T-helper 9 cell (primary cell): ENCODE data around the gene ADCY4.
"Not testable (repeated sequence)": the region's sequence is repeated elsewhere in the genome, so short reads cannot be mapped to it uniquely, and the experiment has no call there.

ENCODE experiments used
- DNase-seq: peaks from one replicate; pipeline ENCODE4 v3.0.0-alpha.2; 2020
- total RNA-seq, 2 donors: gene quantifications; one replicate each; lab custom pipeline; 2026; lab: John Stamatoyannopoulos, UW

Gene ADCY4
- total RNA-seq = 3.9 to 6.0 reads per million in 2 donors

DNA sequence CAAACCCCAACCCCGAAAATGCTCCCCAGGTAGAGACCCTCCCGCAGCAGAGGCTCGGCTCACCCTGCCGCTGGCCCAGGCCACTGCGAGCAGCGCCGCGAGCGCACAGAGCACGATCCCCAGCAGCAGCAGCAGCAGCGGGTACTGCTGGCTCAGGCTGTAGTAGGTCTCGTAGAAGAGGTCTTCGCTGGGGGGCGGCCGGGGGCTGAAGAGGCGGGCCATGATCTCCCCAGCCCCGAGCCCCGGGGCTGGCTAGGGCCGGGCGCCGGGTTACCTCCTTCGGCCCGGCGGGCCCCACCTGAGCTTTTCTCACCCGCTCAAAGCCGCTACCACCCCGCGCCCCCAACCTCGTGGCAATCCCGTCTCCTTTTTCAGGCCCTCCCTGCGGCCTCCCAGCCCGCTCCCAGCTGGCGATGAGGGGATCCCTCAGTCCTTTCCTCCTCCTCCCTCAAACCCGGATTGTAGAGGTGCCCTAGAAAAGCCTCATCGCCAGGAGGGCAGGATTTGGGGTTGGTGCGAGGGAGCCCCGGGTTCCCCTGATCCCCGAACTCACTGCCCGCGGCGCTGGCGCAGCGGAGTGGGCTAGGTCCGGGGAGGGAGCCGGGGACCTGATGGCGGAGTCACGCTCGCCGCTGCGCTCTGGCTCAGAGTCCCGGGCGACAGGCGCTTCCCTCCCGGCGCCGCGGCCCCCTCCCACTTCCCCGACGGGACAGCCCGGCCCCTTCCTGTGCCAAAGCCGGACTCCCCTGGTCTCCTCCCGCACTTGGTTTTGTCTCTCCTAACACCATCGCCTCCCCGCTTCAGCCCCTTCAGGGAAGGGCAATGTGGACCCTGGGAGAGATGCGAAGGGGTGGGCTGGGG is at the start of gene ADCY4:
Gene ADCY4 (minus strand): TSS at position 641 of the 861 bp plus-strand sequence. CDS start 419 bp downstream, at position 222.
- DNase-seq = peak; percentile 17

DNA sequence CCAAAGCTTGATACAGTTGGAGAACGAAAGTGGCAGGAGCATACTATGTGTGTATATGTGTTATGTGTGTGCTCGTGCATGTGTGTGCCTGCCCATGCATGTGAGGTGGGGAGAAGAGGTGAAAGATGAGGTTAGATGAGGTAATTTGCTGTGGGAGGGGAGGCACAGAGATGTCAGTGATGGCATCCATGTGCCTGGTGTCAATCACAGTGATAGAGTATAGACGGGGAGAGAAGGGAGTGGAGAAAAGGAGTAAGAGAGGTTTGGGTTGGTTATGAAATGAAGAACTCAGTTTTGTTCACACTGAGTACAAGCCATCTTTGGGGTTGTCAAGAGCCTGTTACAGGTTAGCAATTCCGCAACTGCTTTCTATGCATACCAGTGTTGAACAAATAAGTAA is 49.3 kb upstream of the ADCY4 start:
- DNase-seq = no peak

DNA sequence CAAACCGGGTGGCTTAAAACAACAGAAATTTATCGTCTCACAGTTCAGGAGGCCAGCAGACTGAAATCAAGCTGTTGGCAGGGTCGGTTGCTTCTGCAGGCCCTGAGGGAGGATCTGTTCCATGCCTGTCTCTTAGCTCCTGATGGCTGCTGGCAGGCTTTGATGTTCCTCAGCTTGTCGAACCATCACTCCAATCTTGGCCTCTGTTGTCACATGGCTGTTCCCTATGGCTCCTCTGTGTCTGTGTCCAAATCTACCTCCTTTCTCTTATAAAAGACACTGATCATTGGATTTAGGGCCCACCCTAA is 47.1 kb upstream of the ADCY4 start:
- no peak for DNase-seq

DNA sequence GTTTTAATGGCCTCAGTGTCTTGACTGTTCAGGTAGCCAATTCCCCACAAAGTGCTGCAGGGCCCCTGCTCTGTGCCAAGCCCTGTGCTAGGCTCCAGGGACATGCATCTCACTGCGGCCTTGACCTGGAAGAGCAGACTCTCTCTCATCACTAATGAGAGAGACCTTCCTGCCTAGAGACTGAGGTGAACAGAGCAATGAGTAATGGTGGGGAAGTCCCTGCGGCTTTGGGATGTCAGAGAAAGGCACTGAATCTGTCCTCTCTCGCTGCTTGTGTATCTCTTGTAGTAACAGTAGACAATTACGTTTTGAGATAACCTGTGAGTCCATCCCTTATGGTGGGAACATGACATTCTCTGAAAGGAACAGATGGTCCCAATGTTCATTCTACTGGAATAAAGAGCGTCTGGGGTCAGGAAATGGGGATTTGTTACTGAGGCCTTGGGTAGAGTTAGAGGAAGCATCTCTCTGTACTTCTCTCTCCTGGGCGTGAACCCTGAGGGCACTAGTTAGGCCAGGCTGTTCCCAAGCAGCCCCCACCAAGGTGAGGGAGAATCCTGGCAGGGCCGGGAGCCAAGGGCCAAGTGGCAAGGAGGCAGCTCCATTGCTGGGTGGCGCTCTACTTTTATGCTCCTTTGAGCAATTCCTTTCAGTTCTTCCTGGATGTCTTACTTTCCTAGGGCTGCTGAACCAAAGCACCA is 46.6 kb upstream of the ADCY4 start:
- DNase-seq = no peak

DNA sequence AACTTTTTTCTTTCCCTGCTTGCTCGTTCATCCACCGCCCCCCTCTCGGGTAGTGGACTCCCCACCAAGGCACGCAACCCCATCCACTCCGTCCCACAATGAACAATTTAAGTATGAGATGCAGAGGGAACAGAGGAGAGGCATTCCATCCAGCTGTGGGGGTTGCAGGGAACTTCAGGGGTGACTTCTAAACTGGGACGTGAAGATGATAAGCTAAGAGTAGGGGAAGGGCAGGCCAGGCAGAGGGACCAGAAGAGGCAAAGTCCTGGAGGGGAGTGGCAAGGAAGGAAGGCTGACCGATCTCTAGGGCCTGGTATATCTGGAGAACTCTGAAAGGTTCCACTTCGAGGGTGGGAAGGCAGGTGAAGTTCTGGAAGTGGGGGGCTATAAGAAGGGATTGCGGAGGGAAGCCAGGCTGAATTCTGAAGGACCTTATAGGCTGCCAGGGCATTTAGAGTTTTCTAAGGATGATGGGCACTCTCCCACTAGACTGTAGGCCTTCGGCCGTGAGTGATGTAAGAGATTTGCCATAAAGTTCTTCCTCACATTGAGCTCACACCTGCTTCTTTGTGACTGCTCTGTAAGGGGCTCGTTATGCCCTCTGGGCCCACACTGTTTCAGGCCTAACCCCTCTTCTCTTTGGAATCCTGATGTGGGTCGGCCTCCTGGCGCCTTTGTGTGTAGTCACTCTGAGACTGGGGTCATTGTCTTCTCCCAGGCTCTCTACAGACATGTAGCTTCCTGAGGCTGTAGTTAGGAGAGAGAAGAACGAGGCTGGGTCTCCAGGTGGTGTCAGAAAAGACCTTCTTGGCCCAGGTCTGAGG is 45.2 kb upstream of the ADCY4 start:
- no peak for DNase-seq

GRCh38 chr14:24378981-24379906 is 44.4 kb upstream of the ADCY4 start:
- no peak for DNase-seq

- no peak for DNase-seq
Observed at GRCh38 chr14:24378327-24378726, 43.5 kb upstream of the ADCY4 start.

DNA sequence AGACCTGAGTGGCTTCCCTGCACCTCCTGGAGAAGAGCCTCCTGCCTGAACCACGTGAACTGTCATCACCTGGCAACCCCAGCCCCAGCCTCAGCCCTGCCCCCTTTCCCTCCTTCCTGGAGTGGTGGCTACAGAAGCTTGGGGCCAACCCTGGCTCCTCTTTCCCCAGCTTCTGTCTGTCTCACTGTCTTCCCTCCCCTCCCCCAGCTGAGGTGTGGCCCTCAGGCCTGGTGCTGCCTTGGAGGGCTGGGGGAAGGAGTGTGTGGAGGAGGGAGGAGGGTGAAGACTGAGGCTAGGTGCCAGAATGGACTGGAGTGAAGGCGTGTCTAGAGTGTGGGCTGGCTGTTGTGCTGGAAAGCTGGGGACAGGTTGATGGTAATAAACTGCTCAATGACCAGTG is 42.8 kb upstream of the ADCY4 start:
- DNase-seq = no peak

DNA sequence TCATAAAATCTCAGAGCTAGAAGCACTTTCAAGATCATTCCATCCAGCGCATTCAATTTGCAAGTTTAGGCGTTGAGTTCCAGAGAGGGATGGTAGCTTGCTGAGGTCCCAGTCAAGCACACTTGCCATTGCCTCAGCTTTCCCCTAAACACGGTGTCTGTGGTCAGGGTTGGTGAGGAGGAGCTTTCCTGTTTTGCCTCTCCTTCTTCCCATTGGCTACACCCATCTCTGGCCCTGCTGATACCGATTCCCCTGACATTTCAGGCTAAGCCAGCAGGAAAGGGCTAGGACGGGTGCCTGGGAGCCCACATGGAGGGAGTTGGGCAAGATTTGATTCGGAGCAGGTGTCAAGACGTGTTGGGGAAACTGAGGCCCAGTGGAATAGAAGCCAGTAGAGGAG is 42.3 kb upstream of the ADCY4 start:
- no peak for DNase-seq

DNA sequence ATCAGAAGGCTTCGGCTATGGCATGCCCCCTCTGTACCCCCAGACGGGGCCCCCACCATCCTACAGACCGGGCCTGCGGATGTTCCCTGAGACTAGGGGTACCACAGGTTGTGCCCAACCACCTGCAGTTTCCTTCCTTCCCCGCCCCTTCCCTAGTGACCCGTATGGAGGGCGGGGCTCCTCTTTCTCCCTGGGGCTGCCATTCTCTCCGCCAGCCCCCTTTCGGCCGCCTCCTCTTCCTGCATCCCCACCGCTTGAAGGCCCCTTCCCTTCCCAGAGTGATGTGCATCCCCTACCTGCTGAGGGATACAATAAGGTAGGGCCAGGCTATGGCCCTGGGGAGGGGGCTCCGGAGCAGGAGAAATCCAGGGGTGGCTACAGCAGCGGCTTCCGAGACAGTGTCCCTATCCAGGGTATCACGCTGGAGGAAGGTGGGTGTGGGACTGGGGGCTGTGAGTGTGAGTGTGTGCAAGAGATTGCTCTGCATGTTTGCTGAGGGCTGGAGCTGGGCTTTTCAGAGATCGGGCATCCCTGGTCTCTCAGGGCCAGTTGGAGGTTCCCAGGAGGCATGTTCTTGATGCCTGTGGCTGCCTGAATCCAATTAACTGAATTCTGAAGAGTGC is 41.7 kb upstream of the ADCY4 start:
- no peak for DNase-seq

DNA sequence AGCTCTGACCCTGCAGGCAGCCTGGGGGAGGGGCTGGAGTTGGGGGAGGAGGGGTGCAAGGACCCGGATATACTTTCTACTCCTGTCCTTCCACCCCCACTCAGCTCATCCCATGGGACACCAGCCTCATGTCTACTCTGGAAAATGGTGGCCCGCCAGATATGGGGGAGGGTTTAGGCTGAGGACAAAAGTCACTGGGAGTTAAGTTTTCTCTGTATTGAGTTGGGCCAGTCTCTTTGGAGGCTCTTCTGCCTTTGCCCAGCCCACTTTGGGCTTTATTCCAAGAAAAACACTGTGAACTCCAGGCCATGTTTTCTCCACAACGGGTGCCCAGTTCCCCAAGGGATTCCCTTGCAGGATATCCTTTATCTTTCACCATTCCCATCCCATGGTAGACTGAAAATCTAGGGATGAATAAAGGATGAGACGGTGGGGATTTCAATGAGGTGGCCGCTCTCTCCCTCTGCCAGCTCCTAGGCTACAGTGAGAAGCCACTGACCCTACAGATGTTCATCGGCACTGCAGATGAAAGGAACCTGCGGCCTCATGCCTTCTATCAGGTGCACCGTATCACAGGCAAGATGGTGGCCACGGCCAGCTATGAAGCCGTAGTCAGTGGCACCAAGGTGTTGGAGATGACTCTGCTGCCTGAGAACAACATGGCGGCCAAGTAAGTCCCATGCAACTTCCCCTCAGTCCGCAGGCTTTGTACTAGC is 38.0 kb upstream of the ADCY4 start:
- no peak for DNase-seq

GRCh38 chr14:24371605-24372004 is 36.7 kb upstream of the ADCY4 start:
- not testable (repeated sequence) for DNase-seq

DNA sequence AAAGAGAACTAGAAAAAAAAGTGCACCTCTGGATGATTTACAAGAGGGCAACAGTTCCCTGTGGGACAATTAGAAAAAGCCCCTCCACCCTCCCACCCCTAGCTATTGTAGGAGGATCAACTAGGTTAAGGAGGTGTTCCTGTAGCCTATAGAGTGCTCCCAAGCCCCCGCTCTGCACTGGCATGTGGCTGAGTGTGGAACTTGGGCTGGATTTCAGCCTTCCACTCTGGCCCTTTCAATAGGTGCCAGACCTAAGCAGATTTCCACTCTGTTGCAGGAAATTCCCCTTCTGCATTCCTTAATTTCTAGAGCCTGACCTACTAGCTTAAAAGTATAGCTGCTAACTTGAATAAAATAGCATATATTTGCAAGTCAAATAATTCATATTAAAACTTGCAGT is 35.9 kb upstream of the ADCY4 start:
- no peak for DNase-seq

GRCh38 chr14:24369907-24370687 is 35.2 kb upstream of the ADCY4 start:
- no peak for DNase-seq

DNA sequence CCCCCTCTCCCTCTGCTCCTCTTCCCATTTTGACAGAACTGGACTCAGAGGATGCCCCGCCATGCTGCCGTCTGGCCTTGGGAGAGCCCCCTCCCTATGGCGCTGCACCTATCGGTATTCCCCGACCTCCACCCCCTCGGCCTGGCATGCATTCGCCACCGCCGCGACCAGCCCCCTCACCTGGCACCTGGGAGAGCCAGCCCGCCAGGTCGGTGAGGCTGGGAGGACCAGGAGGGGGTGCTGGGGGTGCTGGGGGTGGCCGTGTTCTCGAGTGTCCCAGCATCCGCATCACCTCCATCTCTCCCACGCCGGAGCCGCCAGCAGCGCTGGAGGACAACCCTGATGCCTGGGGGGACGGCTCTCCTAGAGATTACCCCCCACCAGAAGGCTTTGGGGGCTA is 34.6 kb upstream of the ADCY4 start:
- DNase-seq = no peak

DNA sequence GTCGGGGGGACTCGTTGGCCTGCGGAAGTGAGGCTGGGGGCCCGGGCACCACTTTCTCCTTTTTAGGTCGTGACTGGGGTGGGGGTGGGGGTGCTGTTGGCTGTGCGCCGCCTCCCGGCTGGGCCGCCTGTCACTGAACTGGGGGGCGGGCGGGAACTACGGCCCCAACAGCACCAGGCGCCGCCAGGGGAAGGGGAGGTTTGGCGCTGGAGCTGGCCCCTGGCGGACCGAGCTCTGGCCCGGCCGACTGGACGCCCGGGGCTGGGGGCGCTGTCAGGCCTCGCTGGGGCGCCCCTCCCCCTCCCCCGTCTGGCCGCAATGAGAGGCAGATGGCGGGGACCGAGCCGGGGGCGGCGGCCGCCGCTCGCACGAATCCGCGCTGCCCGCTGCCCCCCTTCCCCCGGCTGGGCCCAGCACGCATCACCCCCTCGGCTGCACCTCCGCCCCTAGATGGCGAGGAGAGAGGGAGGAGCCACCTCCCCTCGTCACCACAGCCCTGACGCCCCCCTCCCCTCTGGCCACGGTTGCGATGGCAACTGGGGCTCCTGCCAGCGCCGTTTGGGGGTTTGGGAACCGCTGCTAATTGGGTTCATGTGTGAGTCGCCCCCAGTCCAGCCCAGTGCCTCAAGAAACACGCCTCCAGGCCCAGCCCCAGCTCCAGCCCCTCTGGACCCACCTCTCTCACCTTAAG is 33.8 kb upstream of the ADCY4 start:
- DNase-seq = no peak

DNA sequence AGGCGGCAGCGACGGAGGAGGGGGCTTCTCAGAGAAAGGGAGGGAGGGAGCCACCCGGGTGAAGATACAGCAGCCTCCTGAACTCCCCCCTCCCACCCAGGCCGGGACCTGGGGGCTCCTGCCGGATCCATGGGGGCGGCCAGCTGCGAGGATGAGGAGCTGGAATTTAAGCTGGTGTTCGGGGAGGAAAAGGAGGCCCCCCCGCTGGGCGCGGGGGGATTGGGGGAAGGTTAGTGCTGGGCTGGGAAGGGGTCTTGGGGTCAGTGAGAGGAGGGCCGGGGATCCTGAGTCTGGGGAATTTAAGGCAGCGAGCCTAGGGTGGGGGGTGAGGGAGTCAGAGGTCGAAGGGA is 33.3 kb upstream of the ADCY4 start:
- no peak for DNase-seq

- DNase-seq = no peak
Observed at GRCh38 chr14:24367514-24368211, 32.8 kb upstream of the ADCY4 start, which contains the start of gene NFATC4. NFATC4 (plus strand) TSS chr14:24368184; CDS start chr14:24368341, 157 bp downstream.
